DOHH2 (cell line): ENCODE measurements around the gene PRSS38.

ENCODE experiments used
- EZH2phosphoT487 ChIP-seq: fragments of 200-600 bp; sonication (generic); IDR thresholded peaks from 2 replicates; pipeline ENCODE4 v1.6.1; 2017; ENCODE audit warnings: borderline replicate concordance, mild to moderate bottlenecking, antibody characterized with exemption, low read length, moderate library complexity, mixed read lengths
- TF ChIP-seq, protein P1 (sequence below): fragments of 200-600 bp; sonication (generic); IDR thresholded peaks from one replicate; pipeline ENCODE4 v1.5.1; 2014; ENCODE audit warnings: antibody characterized with exemption, mild to moderate bottlenecking, low read depth, low read length; ENCODE audit not compliant: poor library complexity, severe bottlenecking

DNA sequence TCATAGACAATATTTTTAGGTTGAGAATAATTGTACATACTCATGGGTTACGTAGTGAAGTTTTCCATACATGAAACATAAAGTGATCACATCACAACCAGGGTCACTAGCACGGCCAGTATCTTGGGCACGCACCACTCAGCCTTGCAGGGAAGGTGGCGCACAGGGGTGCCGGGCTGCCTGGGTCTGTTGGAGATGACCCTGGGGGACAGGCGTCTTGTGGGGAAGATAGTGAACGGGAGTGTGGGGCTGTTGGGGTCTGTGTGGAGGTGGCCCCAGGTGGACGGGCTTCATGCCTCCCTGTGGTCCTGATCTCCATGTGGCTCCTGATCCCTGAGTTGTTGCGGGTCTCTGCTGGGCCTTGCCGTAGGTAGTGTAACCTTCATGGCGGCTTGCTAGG, 38.3 kb upstream of the PRSS38 start:
- TF ChIP-seq, protein P1, sequence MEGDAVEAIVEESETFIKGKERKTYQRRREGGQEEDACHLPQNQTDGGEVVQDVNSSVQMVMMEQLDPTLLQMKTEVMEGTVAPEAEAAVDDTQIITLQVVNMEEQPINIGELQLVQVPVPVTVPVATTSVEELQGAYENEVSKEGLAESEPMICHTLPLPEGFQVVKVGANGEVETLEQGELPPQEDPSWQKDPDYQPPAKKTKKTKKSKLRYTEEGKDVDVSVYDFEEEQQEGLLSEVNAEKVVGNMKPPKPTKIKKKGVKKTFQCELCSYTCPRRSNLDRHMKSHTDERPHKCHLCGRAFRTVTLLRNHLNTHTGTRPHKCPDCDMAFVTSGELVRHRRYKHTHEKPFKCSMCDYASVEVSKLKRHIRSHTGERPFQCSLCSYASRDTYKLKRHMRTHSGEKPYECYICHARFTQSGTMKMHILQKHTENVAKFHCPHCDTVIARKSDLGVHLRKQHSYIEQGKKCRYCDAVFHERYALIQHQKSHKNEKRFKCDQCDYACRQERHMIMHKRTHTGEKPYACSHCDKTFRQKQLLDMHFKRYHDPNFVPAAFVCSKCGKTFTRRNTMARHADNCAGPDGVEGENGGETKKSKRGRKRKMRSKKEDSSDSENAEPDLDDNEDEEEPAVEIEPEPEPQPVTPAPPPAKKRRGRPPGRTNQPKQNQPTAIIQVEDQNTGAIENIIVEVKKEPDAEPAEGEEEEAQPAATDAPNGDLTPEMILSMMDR, result no peak
- no peak for TF ChIP-seq EZH2phosphoT487
